HepG2 (cell line): ENCODE measurements around the gene KCNAB1. TPM values are rescaled to one million over a fixed set of nuclear protein-coding genes. Genes with fewer than 3 reads are reported as not detected.

Source experiments
- AKAP8 ChIP-seq: sonication (generic); formaldehyde crosslinking; IDR thresholded peaks from 2 replicates; pipeline ENCODE4 v1.5.1; 2020; ENCODE audit warnings: mild to moderate bottlenecking, missing genetic modification reagents
- GTF3A ChIP-seq: sonication (generic); formaldehyde crosslinking; conservative IDR thresholded peaks from 2 replicates; pipeline ENCODE4 v1.4.0; 2020; ENCODE audit warnings: mild to moderate bottlenecking, missing genetic modification reagents
- HCFC1 ChIP-seq: fragments of 150-350 bp; IDR thresholded peaks from 2 replicates; pipeline ENCODE4 v1.6.1; 2014; ENCODE audit warnings: low read depth, low read length
- HDAC2 ChIP-seq: sonication (generic); formaldehyde crosslinking; IDR thresholded peaks from 2 replicates; pipeline ENCODE4 v1.4.0; 2020; ENCODE audit warnings: missing genetic modification reagents
- KDM6A ChIP-seq: IDR thresholded peaks from 2 replicates; pipeline ENCODE4 v1.6.1; 2016; ENCODE audit warnings: low read depth
- KMT2A ChIP-seq: sonication (generic); formaldehyde crosslinking; IDR thresholded peaks from 2 replicates; pipeline ENCODE4 v1.4.0; 2020; ENCODE audit warnings: missing genetic modification reagents
- NCOA2 ChIP-seq: sonication (generic); formaldehyde crosslinking; IDR thresholded peaks from 2 replicates; pipeline ENCODE4 v1.8.0; 2022; ENCODE audit warnings: inconsistent platforms
- NFE2 ChIP-seq: sonication (generic); formaldehyde crosslinking; IDR thresholded peaks from 2 replicates; pipeline ENCODE4 v1.4.0; 2020; ENCODE audit warnings: missing genetic modification reagents
- PCBP1 ChIP-seq: fragments of 200-400 bp; formaldehyde crosslinking; IDR thresholded peaks from 2 replicates; pipeline ENCODE4 v1.6.1; 2017; ENCODE audit warnings: mild to moderate bottlenecking, low read depth, low read length, borderline replicate concordance
- PHF21A ChIP-seq: sonication (generic); formaldehyde crosslinking; IDR thresholded peaks from 2 replicates; pipeline ENCODE4 v1.5.0; 2020; ENCODE audit warnings: mild to moderate bottlenecking, missing genetic modification reagents
- SIX1 ChIP-seq: sonication (generic); formaldehyde crosslinking; IDR thresholded peaks from 2 replicates; pipeline ENCODE4 v1.4.0; 2020; ENCODE audit warnings: missing genetic modification reagents, borderline replicate concordance
- TEAD3 ChIP-seq: optimal IDR thresholded peaks from 2 replicates; pipeline ENCODE3; 2016; ENCODE audit warnings: borderline replicate concordance
- TP53 ChIP-seq: sonication (generic); formaldehyde crosslinking; conservative IDR thresholded peaks from 2 replicates; pipeline ENCODE4 v1.4.0; 2020; ENCODE audit warnings: missing genetic modification reagents
- ZFP62 ChIP-seq: sonication (generic); formaldehyde crosslinking; IDR thresholded peaks from 2 replicates; pipeline ENCODE4 v1.4.0; 2020; ENCODE audit warnings: missing genetic modification reagents
- ZNF34 ChIP-seq: sonication (generic); formaldehyde crosslinking; IDR thresholded peaks from 2 replicates; pipeline ENCODE4 v1.4.0; 2020; ENCODE audit warnings: mild to moderate bottlenecking, missing genetic modification reagents, borderline replicate concordance
- ZNF446 ChIP-seq: sonication (generic); formaldehyde crosslinking; IDR thresholded peaks from 2 replicates; pipeline ENCODE4 v1.5.0; 2020; ENCODE audit warnings: mild to moderate bottlenecking, missing genetic modification reagents
- ZNF570 ChIP-seq: sonication (generic); formaldehyde crosslinking; IDR thresholded peaks from 2 replicates; pipeline ENCODE4 v1.4.0; 2020; ENCODE audit warnings: mild to moderate bottlenecking, missing genetic modification reagents, borderline replicate concordance
- ZNF616 ChIP-seq: sonication (generic); formaldehyde crosslinking; IDR thresholded peaks from 2 replicates; pipeline ENCODE4 v1.5.0; 2020; ENCODE audit warnings: low read depth, mild to moderate bottlenecking, missing genetic modification reagents
- ZNF776 ChIP-seq: sonication (generic); formaldehyde crosslinking; IDR thresholded peaks from 2 replicates; pipeline ENCODE4 v1.4.0; 2020; ENCODE audit warnings: mild to moderate bottlenecking, missing genetic modification reagents
- polyA plus RNA-seq, 8 experiments: library from polyadenylated mRNA; depleted of rRNA in 3 of 8; stranded (reverse) in 7 of 8; unstranded in 1 of 8; fragments of >200 nt; fragmentation: Illumina TruSeq in 4 of 8; extraction: Trizol in 4 of 8; gene quantifications; 2 replicates each; pipeline versions ENCODE4 v1.2.1 to v1.2.3, GENCODE V29; 2011 to 2016; ENCODE audit warnings: low read depth in 4 of 8, missing spikeins in 1 of 8, mixed read lengths in 1 of 8; ENCODE audit not compliant: insufficient read depth in 1 of 8
- total RNA-seq, 5 experiments: library from RNA; depleted of rRNA; stranded (reverse); fragments of >200 nt; fragmentation: Illumina TruSeq; extraction: Trizol; gene quantifications; 2 replicates each; pipeline ENCODE4 v1.2.3, GENCODE V29; 2016; ENCODE audit warnings: low read depth in 1 of 5
- TF ChIP-seq, protein P1 (sequence below): sonication (generic); formaldehyde crosslinking; IDR thresholded peaks from 2 replicates; pipeline ENCODE4 v1.4.0; 2020; ENCODE audit warnings: mild to moderate bottlenecking, missing genetic modification reagents
- TF ChIP-seq, protein P2 (sequence below): IDR thresholded peaks from 2 replicates; pipeline ENCODE4 v1.6.1; 2016; ENCODE audit warnings: low read depth
- TF ChIP-seq, protein P3 (sequence below): sonication (generic); formaldehyde crosslinking; conservative IDR thresholded peaks from 2 replicates; pipeline ENCODE4 v1.8.1; 2023; ENCODE audit warnings: missing genetic modification reagents
- TF ChIP-seq, protein P4 (sequence below): sonication (generic); formaldehyde crosslinking; IDR thresholded peaks from 2 replicates; pipeline ENCODE4 v1.4.0; 2020; ENCODE audit warnings: missing genetic modification reagents
- TF ChIP-seq, protein P5 (sequence below): sonication (generic); formaldehyde crosslinking; conservative IDR thresholded peaks from 2 replicates; pipeline ENCODE4 v1.8.0; 2022; ENCODE audit warnings: low read depth, missing genetic modification reagents

The KCNAB1 gene
- total and polyA plus RNA-seq, 2 of the 13 experiments (the other 11 are each of a cell fraction or from before 2014, with no cell fraction given), result not detected

DNA sequence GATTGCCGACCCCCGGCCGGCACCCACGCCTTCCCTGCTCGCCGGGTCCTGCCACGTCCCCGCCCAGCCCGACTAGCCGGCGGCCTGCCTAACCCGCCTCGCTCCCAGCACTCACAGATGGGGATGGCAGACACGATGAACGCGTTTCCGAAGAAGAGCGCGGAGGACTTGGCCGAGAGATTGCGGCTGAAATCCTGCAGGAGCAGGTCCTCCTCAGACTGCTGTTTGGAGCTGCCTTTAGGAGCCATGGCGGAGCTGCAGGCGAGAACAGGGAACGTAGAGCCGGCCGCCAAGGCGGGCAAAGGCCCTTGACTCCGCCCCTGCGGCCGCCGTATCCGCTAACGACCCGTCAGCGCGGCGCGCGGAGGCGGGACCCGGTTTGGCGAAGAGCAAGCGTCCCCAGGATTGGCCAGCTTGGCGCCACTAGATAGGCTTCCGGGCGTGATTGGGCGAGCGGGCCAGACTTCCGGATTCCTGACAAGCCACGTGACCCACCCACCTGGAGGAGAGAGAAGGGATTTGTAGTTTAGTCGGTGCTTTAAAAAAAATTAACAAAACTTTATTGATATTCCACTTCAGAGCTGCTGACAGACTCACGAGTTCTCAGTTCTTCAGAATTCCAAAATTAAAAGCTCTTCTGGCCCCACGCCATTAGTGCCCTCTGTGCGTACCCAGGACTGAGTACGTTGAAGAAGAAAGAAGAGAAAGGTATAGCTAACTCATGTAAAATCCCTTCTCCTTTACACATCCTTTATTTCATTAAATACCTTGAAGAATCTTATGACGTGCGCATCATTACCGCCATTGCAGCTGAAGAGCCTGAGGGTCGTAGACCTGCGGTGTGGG lies 434.7 kb downstream of the KCNAB1 start, which contains the start of gene SSR3 (continued):
- TF ChIP-seq, protein P1, sequence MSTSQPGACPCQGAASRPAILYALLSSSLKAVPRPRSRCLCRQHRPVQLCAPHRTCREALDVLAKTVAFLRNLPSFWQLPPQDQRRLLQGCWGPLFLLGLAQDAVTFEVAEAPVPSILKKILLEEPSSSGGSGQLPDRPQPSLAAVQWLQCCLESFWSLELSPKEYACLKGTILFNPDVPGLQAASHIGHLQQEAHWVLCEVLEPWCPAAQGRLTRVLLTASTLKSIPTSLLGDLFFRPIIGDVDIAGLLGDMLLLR (CRISPR knock-in tag), result 0 out of 2 replicates have a peak, but pooled peaks have one; percentile 50
- TF ChIP-seq ZNF570 (CRISPR knock-in tag), result no peak
- TF ChIP-seq, protein P2, sequence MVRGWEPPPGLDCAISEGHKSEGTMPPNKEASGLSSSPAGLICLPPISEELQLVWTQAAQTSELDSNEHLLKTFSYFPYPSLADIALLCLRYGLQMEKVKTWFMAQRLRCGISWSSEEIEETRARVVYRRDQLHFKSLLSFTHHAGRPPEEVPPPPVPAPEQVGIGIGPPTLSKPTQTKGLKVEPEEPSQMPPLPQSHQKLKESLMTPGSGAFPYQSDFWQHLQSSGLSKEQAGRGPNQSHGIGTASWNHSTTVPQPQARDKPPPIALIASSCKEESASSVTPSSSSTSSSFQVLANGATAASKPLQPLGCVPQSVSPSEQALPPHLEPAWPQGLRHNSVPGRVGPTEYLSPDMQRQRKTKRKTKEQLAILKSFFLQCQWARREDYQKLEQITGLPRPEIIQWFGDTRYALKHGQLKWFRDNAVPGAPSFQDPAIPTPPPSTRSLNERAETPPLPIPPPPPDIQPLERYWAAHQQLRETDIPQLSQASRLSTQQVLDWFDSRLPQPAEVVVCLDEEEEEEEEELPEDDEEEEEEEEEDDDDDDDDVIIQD (CRISPR knock-in tag), result peak; percentile 88
- no peak for TF ChIP-seq NCOA2 (CRISPR knock-in tag)
- 0 out of 2 replicates have a peak, but pooled peaks have one; percentile 36 for TF ChIP-seq ZNF776 (CRISPR knock-in tag)
- TF ChIP-seq TEAD3 (CRISPR knock-in tag), result peak; percentile 99
- TF ChIP-seq ZNF446 (CRISPR knock-in tag), result no peak
- peak; percentile 82 for TF ChIP-seq HCFC1
- no peak for TF ChIP-seq ZNF34 (CRISPR knock-in tag)
- no peak for TF ChIP-seq NFE2 (CRISPR knock-in tag)
- no peak for TF ChIP-seq ZFP62 (CRISPR knock-in tag)
- TF ChIP-seq AKAP8 (CRISPR knock-in tag), result no peak
- TF ChIP-seq, protein P3, sequence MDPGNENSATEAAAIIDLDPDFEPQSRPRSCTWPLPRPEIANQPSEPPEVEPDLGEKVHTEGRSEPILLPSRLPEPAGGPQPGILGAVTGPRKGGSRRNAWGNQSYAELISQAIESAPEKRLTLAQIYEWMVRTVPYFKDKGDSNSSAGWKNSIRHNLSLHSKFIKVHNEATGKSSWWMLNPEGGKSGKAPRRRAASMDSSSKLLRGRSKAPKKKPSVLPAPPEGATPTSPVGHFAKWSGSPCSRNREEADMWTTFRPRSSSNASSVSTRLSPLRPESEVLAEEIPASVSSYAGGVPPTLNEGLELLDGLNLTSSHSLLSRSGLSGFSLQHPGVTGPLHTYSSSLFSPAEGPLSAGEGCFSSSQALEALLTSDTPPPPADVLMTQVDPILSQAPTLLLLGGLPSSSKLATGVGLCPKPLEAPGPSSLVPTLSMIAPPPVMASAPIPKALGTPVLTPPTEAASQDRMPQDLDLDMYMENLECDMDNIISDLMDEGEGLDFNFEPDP (CRISPR knock-in tag), result no peak
- TF ChIP-seq TP53 (CRISPR knock-in tag), result no peak
- TF ChIP-seq HDAC2 (CRISPR knock-in tag), result no peak
- TF ChIP-seq KMT2A (CRISPR knock-in tag), result peak; percentile 91; the same call in 1 of the 2 replicates
- TF ChIP-seq PCBP1, result peak; percentile 56; the same call in 1 of the 2 replicates
- no peak for TF ChIP-seq GTF3A (CRISPR knock-in tag)
- no peak for TF ChIP-seq SIX1 (CRISPR knock-in tag)
- TF ChIP-seq, protein P4, sequence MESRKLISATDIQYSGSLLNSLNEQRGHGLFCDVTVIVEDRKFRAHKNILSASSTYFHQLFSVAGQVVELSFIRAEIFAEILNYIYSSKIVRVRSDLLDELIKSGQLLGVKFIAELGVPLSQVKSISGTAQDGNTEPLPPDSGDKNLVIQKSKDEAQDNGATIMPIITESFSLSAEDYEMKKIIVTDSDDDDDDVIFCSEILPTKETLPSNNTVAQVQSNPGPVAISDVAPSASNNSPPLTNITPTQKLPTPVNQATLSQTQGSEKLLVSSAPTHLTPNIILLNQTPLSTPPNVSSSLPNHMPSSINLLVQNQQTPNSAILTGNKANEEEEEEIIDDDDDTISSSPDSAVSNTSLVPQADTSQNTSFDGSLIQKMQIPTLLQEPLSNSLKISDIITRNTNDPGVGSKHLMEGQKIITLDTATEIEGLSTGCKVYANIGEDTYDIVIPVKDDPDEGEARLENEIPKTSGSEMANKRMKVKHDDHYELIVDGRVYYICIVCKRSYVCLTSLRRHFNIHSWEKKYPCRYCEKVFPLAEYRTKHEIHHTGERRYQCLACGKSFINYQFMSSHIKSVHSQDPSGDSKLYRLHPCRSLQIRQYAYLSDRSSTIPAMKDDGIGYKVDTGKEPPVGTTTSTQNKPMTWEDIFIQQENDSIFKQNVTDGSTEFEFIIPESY, result no peak
- TF ChIP-seq ZNF616 (CRISPR knock-in tag), result no peak
- TF ChIP-seq, protein P5, sequence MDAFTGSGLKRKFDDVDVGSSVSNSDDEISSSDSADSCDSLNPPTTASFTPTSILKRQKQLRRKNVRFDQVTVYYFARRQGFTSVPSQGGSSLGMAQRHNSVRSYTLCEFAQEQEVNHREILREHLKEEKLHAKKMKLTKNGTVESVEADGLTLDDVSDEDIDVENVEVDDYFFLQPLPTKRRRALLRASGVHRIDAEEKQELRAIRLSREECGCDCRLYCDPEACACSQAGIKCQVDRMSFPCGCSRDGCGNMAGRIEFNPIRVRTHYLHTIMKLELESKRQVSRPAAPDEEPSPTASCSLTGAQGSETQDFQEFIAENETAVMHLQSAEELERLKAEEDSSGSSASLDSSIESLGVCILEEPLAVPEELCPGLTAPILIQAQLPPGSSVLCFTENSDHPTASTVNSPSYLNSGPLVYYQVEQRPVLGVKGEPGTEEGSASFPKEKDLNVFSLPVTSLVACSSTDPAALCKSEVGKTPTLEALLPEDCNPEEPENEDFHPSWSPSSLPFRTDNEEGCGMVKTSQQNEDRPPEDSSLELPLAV, result no peak
- peak; percentile 54; the same call in 1 of the 2 replicates for TF ChIP-seq PHF21A (CRISPR knock-in tag)
- no peak for TF ChIP-seq KDM6A (CRISPR knock-in tag)
